Left kidney (tissue), 2 donors: ENCODE data around the gene KANK4. TPM values are rescaled to one million over a fixed set of nuclear protein-coding genes. Genes with fewer than 3 reads are reported as not detected.
"Not testable (repeated sequence)": the region's sequence is repeated elsewhere in the genome, so short reads cannot be mapped to it uniquely, and the experiment has no call there.

Experiments
- DNase-seq: peaks from one replicate; pipeline ENCODE4 v3.0.0-alpha.2; 2013
- polyA plus RNA-seq: library from polyadenylated mRNA; unstranded; fragments of 120-200 nt; gene quantifications from one replicate; pipeline ENCODE4 v1.2.1, GENCODE V29; 2013; ENCODE audit not compliant: insufficient read length

Gene KANK4
- polyA plus RNA-seq, 1 donor, result 23.4 TPM

- no peak for DNase-seq
These were observed 45.3 kb downstream of the KANK4 start for GRCh38 chr1:62273953-62274352.

GRCh38 chr1:62271948-62272728 is 47.1 kb downstream of the KANK4 start:
- no peak for DNase-seq

GRCh38 chr1:62271134-62271533 is 48.1 kb downstream of the KANK4 start:
- DNase-seq, result no peak

GRCh38 chr1:62269851-62270495 is 49.3 kb downstream of the KANK4 start:
- DNase-seq, result no peak

- DNase-seq, result no peak
These were observed 49.8 kb downstream of the KANK4 start for GRCh38 chr1:62269439-62269838.

- DNase-seq, result no peak
These were observed 50.9 kb downstream of the KANK4 start for GRCh38 chr1:62268315-62268714.

- no peak for DNase-seq
These were observed 53.0 kb downstream of the KANK4 start for GRCh38 chr1:62265956-62266935.

- DNase-seq, result no peak
These were observed 55.4 kb downstream of the KANK4 start for GRCh38 chr1:62263814-62264353.

GRCh38 chr1:62263006-62263813 is 56.0 kb downstream of the KANK4 start:
- no peak for DNase-seq

GRCh38 chr1:62260688-62261087 is 58.5 kb downstream of the KANK4 start:
- no peak for DNase-seq

- no peak for DNase-seq
These were observed 59.7 kb downstream of the KANK4 start for GRCh38 chr1:62259551-62259950.

- DNase-seq, result no peak
These were observed 69.0 kb downstream of the KANK4 start for GRCh38 chr1:62250126-62250726.

GRCh38 chr1:62247391-62248168 is 71.7 kb downstream of the KANK4 start:
- no peak for DNase-seq

GRCh38 chr1:62245201-62245600 is 74.0 kb downstream of the KANK4 start:
- DNase-seq, result no peak

GRCh38 chr1:62244380-62244779 is 74.9 kb downstream of the KANK4 start:
- DNase-seq, result not testable (repeated sequence)

GRCh38 chr1:62241371-62242131 is 77.7 kb downstream of the KANK4 start:
- DNase-seq, result no peak

- no peak for DNase-seq
These were observed 78.4 kb downstream of the KANK4 start for GRCh38 chr1:62240651-62241370.

GRCh38 chr1:62239652-62240403 is 79.4 kb downstream of the KANK4 start:
- not testable (repeated sequence) for DNase-seq
